Neutrophil (primary cell): ENCODE results near the gene PACSIN1.

Experiments
- H3K27ac ChIP-seq: fragments of 200-600 bp; sonication (generic); 2 replicates; pipeline ENCODE4 v1.5.1; 2016; ENCODE audit warnings: mild to moderate bottlenecking, moderate library complexity
- H3K27me3 ChIP-seq: fragments of 200-600 bp; sonication (generic); 2 replicates; pipeline ENCODE4 v1.6.0; 2016; ENCODE audit warnings: mild to moderate bottlenecking
- H3K36me3 ChIP-seq: fragments of 200-600 bp; sonication (generic); 2 replicates; pipeline ENCODE4 v1.5.1; 2017
- H3K4me1 ChIP-seq, 2 experiments: fragments of 200-600 bp in 1 of 2; sonication (generic) in 1 of 2; 1 replicate in 1 of 2; 2 replicates in 1 of 2; pipeline versions ENCODE4 v1.5.1 to v1.6.1; 2013 to 2016; ENCODE audit warnings: low read depth in 1 of 2, low read length in 1 of 2, mild to moderate bottlenecking in 1 of 2, moderate library complexity in 1 of 2; ENCODE audit not compliant: control insufficient read depth in 1 of 2, insufficient read depth in 1 of 2
- H3K4me3 ChIP-seq, 2 experiments: fragments of 200-600 bp in 1 of 2; sonication (generic) in 1 of 2; 1 replicate in 1 of 2; 2 replicates in 1 of 2; pipeline ENCODE4 v1.5.1; 2013 to 2016; ENCODE audit warnings: low read depth in 1 of 2, low read length in 1 of 2, mild to moderate bottlenecking in 1 of 2, moderate library complexity in 1 of 2
- H3K9me3 ChIP-seq: fragments of 200-600 bp; sonication (generic); 2 replicates; pipeline ENCODE4 v1.5.1; 2016
- CTCF ChIP-seq: fragments of 200-600 bp; sonication (generic); IDR thresholded peaks from 2 replicates; pipeline ENCODE4 v1.5.1; 2016; ENCODE audit warnings: antibody characterized with exemption

Gene PACSIN1

GRCh38 chr6:34487536-34487935 lies 21.7 kb downstream of the PACSIN1 start:
- Histone ChIP-seq H3K27me3 (no peaks in the 10 kb centered on the region), H3K27ac (no peak overlapping the region), H3K36me3 (no peaks in the 10 kb centered on the region), H3K4me1 (no peaks in the 10 kb centered on the region), H3K9me3 (no peaks in the 10 kb centered on the region), H3K4me3 (no peak overlapping the region)
- no peak for TF ChIP-seq CTCF

- H3K27me3 ChIP-seq = no peaks in the 10 kb centered on the region
These were observed 23.4 kb downstream of the PACSIN1 start for GRCh38 chr6:34489207-34489805.

GRCh38 chr6:34490390-34491090 lies 24.7 kb downstream of the PACSIN1 start:
- H3K4me3 ChIP-seq = no peak overlapping the region
- H3K4me1 ChIP-seq = no peaks in the 10 kb centered on the region
- TF ChIP-seq CTCF = no peak
- H3K27ac ChIP-seq = no peak overlapping the region
- H3K27me3 ChIP-seq = no peaks in the 10 kb centered on the region
- no peaks in the 10 kb centered on the region for H3K36me3 ChIP-seq
- no peaks in the 10 kb centered on the region for H3K9me3 ChIP-seq

More at GRCh38 chr6:34489207-34489805, 23.4 kb downstream of the PACSIN1 start:
- no peaks in the 10 kb centered on the region for H3K4me1 ChIP-seq
- no peaks in the 10 kb centered on the region for H3K36me3 ChIP-seq
- H3K27ac ChIP-seq = no peak overlapping the region
- TF ChIP-seq CTCF = no peak
- H3K9me3 ChIP-seq = no peaks in the 10 kb centered on the region
- no peak overlapping the region for H3K4me3 ChIP-seq

GRCh38 chr6:34491091-34491430 lies 25.2 kb downstream of the PACSIN1 start:
- Histone ChIP-seq H3K4me1 (no peaks in the 10 kb centered on the region), H3K36me3 (no peaks in the 10 kb centered on the region), H3K27me3 (no peaks in the 10 kb centered on the region), H3K27ac (no peak overlapping the region), H3K9me3 (no peaks in the 10 kb centered on the region), H3K4me3 (no peak overlapping the region)
- TF ChIP-seq CTCF = no peak

- Histone ChIP-seq H3K4me3 (no peak overlapping the region), H3K9me3 (no peaks in the 10 kb centered on the region), H3K4me1 (no peaks in the 10 kb centered on the region), H3K27ac (no peak overlapping the region), H3K36me3 (no peaks in the 10 kb centered on the region), H3K27me3 (no peaks in the 10 kb centered on the region)
- TF ChIP-seq CTCF = no peak
These were observed 27.5 kb downstream of the PACSIN1 start for GRCh38 chr6:34493344-34493743.
